GM12878 (cell line): Measurements from ENCODE around the gene KLHL22.

ENCODE experiments used
- CHD2 ChIP-seq: IDR thresholded peaks from 2 replicates; pipeline ENCODE4 v1.6.1; 2011; ENCODE audit warnings: low read depth, low read length, improper control_type of control experiment, borderline replicate concordance
- SIN3A ChIP-seq: IDR thresholded peaks from 2 replicates; pipeline ENCODE4 v1.6.1; 2012; ENCODE audit warnings: low read depth, low read length, improper control_type of control experiment
- SREBF1 ChIP-seq: IDR thresholded peaks from 2 replicates; pipeline ENCODE4 v1.6.1; 2012; ENCODE audit warnings: mild to moderate bottlenecking, low read length
- TAF1 ChIP-seq: IDR thresholded peaks from 2 replicates; pipeline ENCODE4 v1.6.1; 2011; ENCODE audit warnings: mild to moderate bottlenecking, low read depth, low read length, borderline replicate concordance
- TF ChIP-seq, protein P1 (sequence below), 3 experiments: IDR thresholded peaks in 2 of 3; conservative IDR thresholded peaks in 1 of 3; 2 replicates each; pipeline ENCODE4 v1.5.1; 2011; ENCODE audit warnings: low read depth in 3 of 3, low read length in 3 of 3, mild to moderate bottlenecking in 3 of 3, control low read depth in 2 of 3, moderate library complexity in 2 of 3, inconsistent platforms in 1 of 3, mixed read lengths in 1 of 3; ENCODE audit not compliant: control insufficient read depth in 2 of 3, insufficient read depth in 1 of 3; ENCODE audit errors: extremely low read depth in 1 of 3

DNA sequence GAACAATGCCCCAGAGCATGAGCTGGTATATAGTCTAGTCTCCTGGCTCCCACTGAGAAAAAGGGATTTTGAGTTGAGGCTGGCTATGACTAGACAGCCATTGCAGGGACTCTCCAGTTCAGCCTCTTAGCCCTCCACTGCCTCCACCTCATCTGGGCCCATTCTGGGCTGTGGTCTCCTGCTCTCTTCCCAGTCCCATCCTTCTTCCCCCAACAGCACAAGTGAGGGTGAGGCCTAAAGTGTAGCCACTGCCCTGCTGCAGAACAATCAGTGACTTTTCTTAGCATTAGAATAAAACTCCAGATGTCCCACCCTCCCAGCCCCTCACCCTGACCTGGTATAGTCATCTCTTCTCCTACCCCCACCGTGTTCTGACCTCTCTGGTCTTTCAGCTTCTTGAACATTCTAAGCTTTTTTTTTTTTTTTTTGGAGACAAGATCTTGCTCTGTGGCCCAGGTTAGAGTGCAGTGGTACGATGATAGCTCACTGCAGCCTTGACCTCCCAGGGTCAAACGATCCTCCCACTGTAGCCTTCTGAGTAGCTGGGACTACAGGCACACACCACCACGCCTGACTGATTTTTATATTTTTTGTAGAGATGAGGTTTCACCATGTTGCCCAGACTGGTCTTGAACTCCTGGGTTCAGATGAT lies 16.1 kb upstream of the KLHL22 start:
- TF ChIP-seq, protein P1, sequence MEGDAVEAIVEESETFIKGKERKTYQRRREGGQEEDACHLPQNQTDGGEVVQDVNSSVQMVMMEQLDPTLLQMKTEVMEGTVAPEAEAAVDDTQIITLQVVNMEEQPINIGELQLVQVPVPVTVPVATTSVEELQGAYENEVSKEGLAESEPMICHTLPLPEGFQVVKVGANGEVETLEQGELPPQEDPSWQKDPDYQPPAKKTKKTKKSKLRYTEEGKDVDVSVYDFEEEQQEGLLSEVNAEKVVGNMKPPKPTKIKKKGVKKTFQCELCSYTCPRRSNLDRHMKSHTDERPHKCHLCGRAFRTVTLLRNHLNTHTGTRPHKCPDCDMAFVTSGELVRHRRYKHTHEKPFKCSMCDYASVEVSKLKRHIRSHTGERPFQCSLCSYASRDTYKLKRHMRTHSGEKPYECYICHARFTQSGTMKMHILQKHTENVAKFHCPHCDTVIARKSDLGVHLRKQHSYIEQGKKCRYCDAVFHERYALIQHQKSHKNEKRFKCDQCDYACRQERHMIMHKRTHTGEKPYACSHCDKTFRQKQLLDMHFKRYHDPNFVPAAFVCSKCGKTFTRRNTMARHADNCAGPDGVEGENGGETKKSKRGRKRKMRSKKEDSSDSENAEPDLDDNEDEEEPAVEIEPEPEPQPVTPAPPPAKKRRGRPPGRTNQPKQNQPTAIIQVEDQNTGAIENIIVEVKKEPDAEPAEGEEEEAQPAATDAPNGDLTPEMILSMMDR (IDR thresholded peaks at IDR 0.05 in 2 of 3, conservative IDR thresholded peaks at IDR 0.05 in 1 of 3; ENCODE audit: control insufficient read depth in 2 of 3, extremely low read depth in 1 of 3, insufficient read depth in 1 of 3, low read depth in 3 of 3, low read length in 3 of 3): no peak
- TF ChIP-seq SIN3A (no peak), TAF1 (no peak), SREBF1 (no peak), CHD2 (no peak)
